Lower leg skin (tissue), 4 donors: ENCODE measurements around the gene WBP2. TPM values are rescaled to one million over a fixed set of nuclear protein-coding genes. Genes with fewer than 3 reads are reported as not detected.
A peak's percentile ranks its signal among the peaks of the same experiment; 100 is the strongest.

Source experiments
- DNase-seq, 2 donors: peaks; one replicate each; pipeline ENCODE4 v3.0.0-alpha.2; 2019; ENCODE audit warnings: low spot score in 2 of 2
- H3K4me3 ChIP-seq: fragments of 200-600 bp; sonication (generic); 2 replicates; pipeline ENCODE4 v1.5.1; 2017; ENCODE audit warnings: mild to moderate bottlenecking, low read depth; ENCODE audit not compliant: poor library complexity, severe bottlenecking
- POLR2A ChIP-seq, 2 donors: fragments of 450-650 bp; IDR thresholded peaks; one replicate each; pipeline ENCODE4 v1.6.1; 2016 to 2017; ENCODE audit warnings: antibody characterized with exemption in 2 of 2, mild to moderate bottlenecking in 1 of 2, moderate library complexity in 1 of 2
- WGBS, 2 donors: methylation state at CpG; one replicate each; pipeline ENCODE4 v1.1.5; 2018; 5-methylcytosine and 5-hydroxymethylcytosine counted together
- intact Hi-C: fragments of 100-400 bp; cut with DNase I; formaldehyde crosslinking; loops from one replicate; pipeline ENCODE4 v1.15.0; 2023; ENCODE audit warnings: low total_unique reads
- total RNA-seq, 4 donors: library from RNA; depleted of rRNA; stranded (reverse); fragments of >200 nt; gene quantifications; one replicate each; pipeline ENCODE4 v1.1.0, GENCODE V29; 2016
- TF ChIP-seq, protein P1 (sequence below), 3 donors: fragments of 450-650 bp; IDR thresholded peaks; one replicate each; pipeline ENCODE4 v1.5.1; 2016; ENCODE audit warnings: antibody characterized with exemption in 3 of 3, mild to moderate bottlenecking in 3 of 3, moderate library complexity in 2 of 3

Gene WBP2
- total RNA-seq, 4 donors from 2014 or later, result 74.2 to 149 (median 93.8) TPM

- 81 to 87% methylated on average over 15 to 22 of the region's 23 CpGs for WGBS, 2 donors
- no peak overlapping the region for H3K4me3 ChIP-seq
- DNase-seq, result no peak
- no peak for TF ChIP-seq POLR2A (IDR thresholded peaks at IDR 0.05)
- TF ChIP-seq, protein P1, sequence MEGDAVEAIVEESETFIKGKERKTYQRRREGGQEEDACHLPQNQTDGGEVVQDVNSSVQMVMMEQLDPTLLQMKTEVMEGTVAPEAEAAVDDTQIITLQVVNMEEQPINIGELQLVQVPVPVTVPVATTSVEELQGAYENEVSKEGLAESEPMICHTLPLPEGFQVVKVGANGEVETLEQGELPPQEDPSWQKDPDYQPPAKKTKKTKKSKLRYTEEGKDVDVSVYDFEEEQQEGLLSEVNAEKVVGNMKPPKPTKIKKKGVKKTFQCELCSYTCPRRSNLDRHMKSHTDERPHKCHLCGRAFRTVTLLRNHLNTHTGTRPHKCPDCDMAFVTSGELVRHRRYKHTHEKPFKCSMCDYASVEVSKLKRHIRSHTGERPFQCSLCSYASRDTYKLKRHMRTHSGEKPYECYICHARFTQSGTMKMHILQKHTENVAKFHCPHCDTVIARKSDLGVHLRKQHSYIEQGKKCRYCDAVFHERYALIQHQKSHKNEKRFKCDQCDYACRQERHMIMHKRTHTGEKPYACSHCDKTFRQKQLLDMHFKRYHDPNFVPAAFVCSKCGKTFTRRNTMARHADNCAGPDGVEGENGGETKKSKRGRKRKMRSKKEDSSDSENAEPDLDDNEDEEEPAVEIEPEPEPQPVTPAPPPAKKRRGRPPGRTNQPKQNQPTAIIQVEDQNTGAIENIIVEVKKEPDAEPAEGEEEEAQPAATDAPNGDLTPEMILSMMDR (IDR thresholded peaks at IDR 0.05), result no peak
- intact Hi-C loops, result no loop called here
Measured at GRCh38 chr17:75899767-75900468, 44.8 kb upstream of the WBP2 start.

GRCh38 chr17:75899353-75899752 lies 44.2 kb upstream of the WBP2 start:
- no peak overlapping the region for H3K4me3 ChIP-seq
- no peak for TF ChIP-seq POLR2A (IDR thresholded peaks at IDR 0.05)
- TF ChIP-seq, protein P1 (IDR thresholded peaks at IDR 0.05), result no peak
- DNase-seq, result no peak
- WGBS, 2 donors, result 86 to 88% methylated on average over 13 of the region's 13 CpGs
- intact Hi-C loops, result no loop called here

- intact Hi-C loops, result no loop called here
Measured at GRCh38 chr17:75898791-75899190, 43.7 kb upstream of the WBP2 start.

GRCh38 chr17:75898065-75898464 lies 42.9 kb upstream of the WBP2 start:
- WGBS, 2 donors, result 58 to 71% methylated on average over 5 to 8 of the region's 8 CpGs
- TF ChIP-seq POLR2A (IDR thresholded peaks at IDR 0.05), result no peak
- TF ChIP-seq, protein P1 (IDR thresholded peaks at IDR 0.05), result no peak
- DNase-seq, result no peak
- intact Hi-C loops, result no loop called here
- no peak overlapping the region for H3K4me3 ChIP-seq

More at GRCh38 chr17:75898791-75899190, 43.7 kb upstream of the WBP2 start:
- DNase-seq, result no peak
- H3K4me3 ChIP-seq, result no peak overlapping the region
- TF ChIP-seq, protein P1 (IDR thresholded peaks at IDR 0.05), result no peak
- no peak for TF ChIP-seq POLR2A (IDR thresholded peaks at IDR 0.05)
- 95 to 97% methylated on average over 13 to 16 of the region's 16 CpGs for WGBS, 2 donors

DNA sequence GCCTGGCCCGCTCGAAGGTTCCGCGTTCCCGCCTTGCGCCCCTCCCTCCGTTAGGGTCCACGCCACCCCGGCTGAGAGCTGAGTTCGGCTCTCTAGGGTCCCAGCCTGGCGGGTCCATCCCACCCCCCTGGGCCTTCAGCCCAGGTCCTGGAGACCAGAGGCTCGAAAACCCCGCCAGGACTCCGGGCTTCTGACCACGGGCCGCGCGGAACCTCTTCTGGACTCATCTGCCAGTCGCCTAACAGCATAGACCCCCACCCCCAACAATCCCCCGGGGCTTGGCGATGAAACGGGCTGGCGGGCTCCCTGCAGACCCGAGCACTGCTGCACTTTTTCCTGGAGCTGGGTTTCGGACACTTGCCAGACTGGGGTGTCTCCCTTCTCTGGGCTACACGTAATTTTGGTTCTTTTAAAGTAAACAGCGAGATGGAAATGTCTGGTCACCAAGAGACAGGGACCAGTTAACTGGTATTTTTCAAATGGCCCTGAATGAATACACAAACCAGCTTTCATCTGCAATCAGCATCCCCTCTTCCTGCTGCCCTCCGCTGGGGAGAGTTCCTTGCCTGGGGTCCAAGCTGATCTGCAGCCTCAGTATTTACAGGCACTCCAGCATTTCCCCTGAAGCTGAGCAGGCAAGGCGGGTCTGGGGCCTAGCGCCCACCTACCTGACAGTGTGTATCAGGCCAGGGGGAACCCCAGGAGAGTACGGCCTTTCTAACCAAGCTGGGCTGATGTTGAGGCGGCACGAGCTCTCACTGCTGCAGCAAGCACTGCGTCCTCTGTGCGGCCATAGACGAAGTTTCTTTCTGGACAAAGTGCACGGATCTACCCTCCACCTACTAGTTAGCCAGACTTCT lies 42.3 kb upstream of the WBP2 start:
- WGBS, 2 donors, result 46 to 63% methylated on average over 27 to 32 of the region's 37 CpGs
- peak in 1 of 2 donors; percentile 92 for DNase-seq

More for the DNA sequence above, 42.3 kb upstream of the WBP2 start:
- intact Hi-C loops, result no loop called here
- H3K4me3 ChIP-seq, result no peak overlapping the region
- TF ChIP-seq, protein P1 (IDR thresholded peaks at IDR 0.05), result no peak
- TF ChIP-seq POLR2A (IDR thresholded peaks at IDR 0.05), result no peak
